C4-2B (cell line): ENCODE measurements around the gene ETNK2.

ENCODE experiments used
- CTCF ChIP-seq: fragments of 450-650 bp; conservative IDR thresholded peaks from 2 replicates; pipeline ENCODE4 v1.5.1; 2017; ENCODE audit warnings: mild to moderate bottlenecking
- ZFX ChIP-seq: fragments of 450-650 bp; IDR thresholded peaks from 2 replicates; pipeline ENCODE4 v1.6.1; 2017

DNA sequence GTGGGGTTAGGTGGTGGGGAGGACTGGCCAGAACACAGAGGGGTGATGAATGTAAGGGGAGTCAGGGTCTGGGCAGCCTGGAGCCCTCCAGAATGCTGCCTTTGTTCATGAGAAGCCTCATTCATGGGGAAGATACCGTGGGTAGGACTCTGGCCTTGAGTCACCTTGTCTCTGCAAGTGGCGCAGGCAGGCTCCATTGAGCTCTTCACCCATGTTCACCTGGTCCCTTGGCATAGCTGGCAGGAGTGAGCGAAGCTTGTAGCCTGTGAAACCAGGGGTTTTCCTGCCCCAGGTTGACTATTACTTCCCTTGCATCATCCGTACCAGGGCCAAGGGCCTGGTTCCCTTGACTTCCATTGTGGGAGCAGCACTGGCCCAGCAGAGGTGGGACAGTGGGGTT is 53.2 kb downstream of the ETNK2 start:
- TF ChIP-seq CTCF: no peak
- TF ChIP-seq ZFX: no peak
